ENCODE data around the gene GCN1.

- TF ChIP-seq CTCF (tag by site-specific recombination; IDR thresholded peaks at IDR 0.05), result no peak
- TF ChIP-seq, protein P1, sequence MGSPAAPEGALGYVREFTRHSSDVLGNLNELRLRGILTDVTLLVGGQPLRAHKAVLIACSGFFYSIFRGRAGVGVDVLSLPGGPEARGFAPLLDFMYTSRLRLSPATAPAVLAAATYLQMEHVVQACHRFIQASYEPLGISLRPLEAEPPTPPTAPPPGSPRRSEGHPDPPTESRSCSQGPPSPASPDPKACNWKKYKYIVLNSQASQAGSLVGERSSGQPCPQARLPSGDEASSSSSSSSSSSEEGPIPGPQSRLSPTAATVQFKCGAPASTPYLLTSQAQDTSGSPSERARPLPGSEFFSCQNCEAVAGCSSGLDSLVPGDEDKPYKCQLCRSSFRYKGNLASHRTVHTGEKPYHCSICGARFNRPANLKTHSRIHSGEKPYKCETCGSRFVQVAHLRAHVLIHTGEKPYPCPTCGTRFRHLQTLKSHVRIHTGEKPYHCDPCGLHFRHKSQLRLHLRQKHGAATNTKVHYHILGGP (tag by site-specific recombination; IDR thresholded peaks at IDR 0.05), result no peak
- TF ChIP-seq, protein P2, sequence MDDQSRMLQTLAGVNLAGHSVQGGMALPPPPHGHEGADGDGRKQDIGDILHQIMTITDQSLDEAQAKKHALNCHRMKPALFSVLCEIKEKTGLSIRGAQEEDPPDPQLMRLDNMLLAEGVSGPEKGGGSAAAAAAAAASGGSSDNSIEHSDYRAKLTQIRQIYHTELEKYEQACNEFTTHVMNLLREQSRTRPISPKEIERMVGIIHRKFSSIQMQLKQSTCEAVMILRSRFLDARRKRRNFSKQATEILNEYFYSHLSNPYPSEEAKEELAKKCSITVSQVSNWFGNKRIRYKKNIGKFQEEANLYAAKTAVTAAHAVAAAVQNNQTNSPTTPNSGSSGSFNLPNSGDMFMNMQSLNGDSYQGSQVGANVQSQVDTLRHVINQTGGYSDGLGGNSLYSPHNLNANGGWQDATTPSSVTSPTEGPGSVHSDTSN (CRISPR knock-in tag; IDR thresholded peaks at IDR 0.05), result no peak
- TF ChIP-seq SP2 (tag by site-specific recombination; IDR thresholded peaks at IDR 0.05), result no peak
- TF ChIP-seq TCF7L2 (IDR thresholded peaks at IDR 0.05; ENCODE audit: borderline replicate concordance, low read depth, low read length), result no peak
- TF ChIP-seq ZNF121 (tag by site-specific recombination; IDR thresholded peaks at IDR 0.05), result no peak
- no peak for TF ChIP-seq ZNF555 (tag by site-specific recombination; conservative IDR thresholded peaks at IDR 0.05)
These were observed 22.5 kb upstream of the GCN1 start for GRCh38 chr12:120216742-120217605.
